Measurements from ENCODE around the gene RAB24.

- TF ChIP-seq POLR2A (IDR thresholded peaks at IDR 0.05; ENCODE audit: low read length) (peak; percentile 91), GATA1 (IDR thresholded peaks at IDR 0.05; ENCODE audit: low read depth, low read length) (no peak)
Observed at GRCh38 chr5:177351392-177352329, 48.1 kb upstream of the RAB24 start, which contains the start of gene LMAN2.

Measured in erythroblast (primary cell).